GM04504 (cell line): Measurements from ENCODE around the gene GRAMD4.
A peak's percentile ranks its signal among the peaks of the same experiment; 100 is the strongest.

Experiments
- DNase-seq: peaks from one replicate; pipeline ENCODE4 v3.0.0-alpha.2; 2012; ENCODE audit warnings: low read depth

Gene GRAMD4

GRCh38 chr22:46582281-46582933, 37.8 kb upstream of the GRAMD4 start:
- no peak for DNase-seq

GRCh38 chr22:46583571-46583970, 36.6 kb upstream of the GRAMD4 start:
- DNase-seq = no peak

- DNase-seq = no peak
Observed at GRCh38 chr22:46584081-46584921, 35.9 kb upstream of the GRAMD4 start.

- no peak for DNase-seq
Observed at GRCh38 chr22:46585340-46586122, 34.7 kb upstream of the GRAMD4 start.

- no peak for DNase-seq
Observed at GRCh38 chr22:46586123-46586519, 34.1 kb upstream of the GRAMD4 start.

GRCh38 chr22:46586531-46587011, 33.6 kb upstream of the GRAMD4 start:
- DNase-seq = no peak

- DNase-seq = no peak
Observed at GRCh38 chr22:46587061-46587460, 33.1 kb upstream of the GRAMD4 start.

GRCh38 chr22:46587492-46588278, 32.5 kb upstream of the GRAMD4 start:
- DNase-seq = no peak

- DNase-seq = no peak
Observed at GRCh38 chr22:46588279-46589140, 31.7 kb upstream of the GRAMD4 start.

- no peak for DNase-seq
Observed at GRCh38 chr22:46589141-46589748, 30.9 kb upstream of the GRAMD4 start.

GRCh38 chr22:46589871-46590271, 30.3 kb upstream of the GRAMD4 start:
- DNase-seq = no peak

GRCh38 chr22:46590334-46590733, 29.9 kb upstream of the GRAMD4 start:
- DNase-seq = no peak

- DNase-seq = no peak
Observed at GRCh38 chr22:46591930-46592329, 28.3 kb upstream of the GRAMD4 start.

- peak; percentile 31 for DNase-seq
Observed at GRCh38 chr22:46592390-46592872, 27.8 kb upstream of the GRAMD4 start.

- DNase-seq = no peak
Observed at GRCh38 chr22:46593211-46593681, 26.9 kb upstream of the GRAMD4 start.

GRCh38 chr22:46593996-46594946, 25.9 kb upstream of the GRAMD4 start:
- DNase-seq = no peak

- no peak for DNase-seq
Observed at GRCh38 chr22:46594947-46595298, 25.3 kb upstream of the GRAMD4 start.

GRCh38 chr22:46595545-46595944, 24.6 kb upstream of the GRAMD4 start:
- DNase-seq = no peak

- peak; percentile 32 for DNase-seq
Observed at GRCh38 chr22:46596032-46596441, 24.1 kb upstream of the GRAMD4 start.
